A549 (cell line): Measurements from ENCODE around the gene MAP3K15. TPM values are rescaled to one million over a fixed set of nuclear protein-coding genes. Genes with fewer than 3 reads are reported as not detected.

Experiments
- ATAC-seq, 2 experiments: fragments of 200-7000 bp in 1 of 2; fragments of >200 bp in 1 of 2; cut with Nextera tagmentation in 1 of 2; cut with Tn5 transposase in 1 of 2; 3 replicates each; pipeline versions ENCODE4 v1.8.0 to v1.9.1; 2018 to 2020; ENCODE audit warnings: mild to moderate bottlenecking in 1 of 2, moderate library complexity in 1 of 2
- CTCF ChIA-PET: fragments of 300-600 bp; sonication (Branson Sonifier 250); formaldehyde crosslinking; extraction: SDS; loops from one replicate; lab custom pipeline; 2021; ENCODE audit warnings: antibody characterized with exemption, inconsistent platforms; lab: Yijun Ruan, JAX
- POLR2A ChIA-PET: fragments of 350-600 bp; formaldehyde crosslinking; extraction: SDS; loops from one replicate; lab custom pipeline; 2021; ENCODE audit warnings: antibody characterized with exemption, inconsistent platforms; lab: Yijun Ruan, JAX
- DNase-seq, 2 experiments: peaks; one replicate each; pipeline versions ENCODE4 v3.0.0 to v3.0.0-alpha.2; 2011 to 2016; ENCODE audit warnings: low read depth in 1 of 2, low spot score in 1 of 2
- FAIRE-seq: peaks from 2 replicates; lab custom pipeline; 2011; peaks lifted over from hg19 to GRCh38; lab: Jason Lieb, UNC
- H3K27ac ChIP-seq, 2 experiments: fragments of >200 bp; sonication (Bioruptor Twin); formaldehyde crosslinking; 3 replicates each; pipeline ENCODE4 v1.5.1; 2016 to 2017
- H3K4me1 ChIP-seq: fragments of >200 bp; sonication (Bioruptor Twin); formaldehyde crosslinking; 3 replicates; pipeline ENCODE4 v1.6.1; 2016
- H3K4me2 ChIP-seq: fragments of >200 bp; sonication (Bioruptor Twin); formaldehyde crosslinking; 3 replicates; pipeline ENCODE4 v1.6.1; 2016
- H3K4me3 ChIP-seq: fragments of >200 bp; sonication (Bioruptor Twin); formaldehyde crosslinking; 3 replicates; pipeline ENCODE4 v1.5.1; 2016
- H3K9me3 ChIP-seq: fragments of >200 bp; sonication (Bioruptor Twin); formaldehyde crosslinking; 3 replicates; pipeline ENCODE4 v1.6.1; 2016
- BCL3 ChIP-seq: fragments of >200 bp; sonication (Bioruptor Twin); formaldehyde crosslinking; IDR thresholded peaks from 3 replicates; pipeline ENCODE4 v1.6.1; 2016
- CHD2 ChIP-seq: fragments of 150-350 bp; IDR thresholded peaks from 2 replicates; pipeline ENCODE4 v1.6.1; 2014; ENCODE audit warnings: low read length; ENCODE audit not compliant: partially characterized antibody
- CHD4 ChIP-seq: fragments of 200-600 bp; sonication (generic); IDR thresholded peaks from 2 replicates; pipeline ENCODE4 v1.6.1; 2016; ENCODE audit warnings: antibody characterized with exemption, mild to moderate bottlenecking, borderline replicate concordance
- ELK1 ChIP-seq: fragments of 150-350 bp; IDR thresholded peaks from 2 replicates; pipeline ENCODE4 v1.6.1; 2014; ENCODE audit warnings: low read depth, mild to moderate bottlenecking, low read length
- EP300 ChIP-seq, 2 experiments: fragments of >200 bp; sonication (Bioruptor Twin); formaldehyde crosslinking; IDR thresholded peaks; 2 replicates in 1 of 2; 3 replicates in 1 of 2; pipeline ENCODE4 v1.6.1; 2016 to 2017
- GATA3 ChIP-seq: IDR thresholded peaks from 2 replicates; pipeline ENCODE4 v1.6.1; 2012; ENCODE audit warnings: borderline replicate concordance
- HMGXB4 ChIP-seq: fragments of 250-450 bp; sonication (Bioruptor Pico); IDR thresholded peaks from 2 replicates; pipeline ENCODE4 v1.5.0; 2021; ENCODE audit warnings: mild to moderate bottlenecking, moderate library complexity, borderline replicate concordance
- HOXB5 ChIP-seq: fragments of 250-450 bp; sonication (Bioruptor Pico); IDR thresholded peaks from 2 replicates; pipeline ENCODE4 v1.5.0; 2020; ENCODE audit warnings: mild to moderate bottlenecking, moderate library complexity
- JUN ChIP-seq, 2 experiments: fragments of >200 bp; sonication (Bioruptor Twin); formaldehyde crosslinking; IDR thresholded peaks; 2 replicates in 1 of 2; 3 replicates in 1 of 2; pipeline ENCODE4 v1.6.1; 2016 to 2017
- MAFK ChIP-seq: fragments of 450-650 bp; IDR thresholded peaks from 2 replicates; pipeline ENCODE4 v1.6.1; 2014; ENCODE audit not compliant: partially characterized antibody
- MAZ ChIP-seq: fragments of 150-350 bp; IDR thresholded peaks from 2 replicates; pipeline ENCODE4 v1.6.1; 2014; ENCODE audit warnings: antibody characterized with exemption, low read depth, low read length, borderline replicate concordance
- MYC ChIP-seq: IDR thresholded peaks from 2 replicates; pipeline ENCODE4 v1.6.1; 2012; ENCODE audit warnings: mild to moderate bottlenecking, inconsistent platforms, low read length, improper control_type of control experiment, borderline replicate concordance
- NR3C1 ChIP-seq: fragments of >200 bp; sonication (Bioruptor Twin); formaldehyde crosslinking; IDR thresholded peaks from 3 replicates; pipeline ENCODE4 v1.6.1; 2017
- PBX3 ChIP-seq: IDR thresholded peaks from 2 replicates; pipeline ENCODE4 v1.6.1; 2012
- POLR2AphosphoS2 ChIP-seq: conservative IDR thresholded peaks from 2 replicates; pipeline ENCODE4 v1.6.1; 2012; ENCODE audit warnings: low read length, improper control_type of control experiment, inconsistent platforms
- RAD21 ChIP-seq, 2 experiments: fragments of >200 bp in 1 of 2; sonication (Bioruptor Twin) in 1 of 2; formaldehyde crosslinking in 1 of 2; IDR thresholded peaks in 1 of 2; conservative IDR thresholded peaks in 1 of 2; 2 replicates in 1 of 2; 3 replicates in 1 of 2; pipeline ENCODE4 v1.6.1; 2012 to 2018; ENCODE audit warnings: inconsistent platforms in 1 of 2
- REST ChIP-seq: fragments of 200-600 bp; sonication (generic); IDR thresholded peaks from 2 replicates; pipeline ENCODE4 v1.6.1; 2016; ENCODE audit warnings: antibody characterized with exemption, mild to moderate bottlenecking, moderate library complexity
- RFX5 ChIP-seq: fragments of 450-650 bp; IDR thresholded peaks from 2 replicates; pipeline ENCODE4 v1.7.1; 2014; ENCODE audit warnings: antibody characterized with exemption, mild to moderate bottlenecking, moderate library complexity
- SMC3 ChIP-seq: fragments of >200 bp; sonication (Bioruptor Twin); formaldehyde crosslinking; IDR thresholded peaks from 3 replicates; pipeline ENCODE4 v1.6.1; 2018; ENCODE audit warnings: inconsistent platforms
- TFCP2L1 ChIP-seq: fragments of 250-450 bp; sonication (Bioruptor Pico); IDR thresholded peaks from 2 replicates; pipeline ENCODE4 v1.5.0; 2021; ENCODE audit warnings: mild to moderate bottlenecking
- ZSCAN20 ChIP-seq: fragments of 250-450 bp; sonication (Bioruptor Pico); IDR thresholded peaks from 2 replicates; pipeline ENCODE4 v1.8.0; 2022; ENCODE audit warnings: mild to moderate bottlenecking, moderate library complexity
- WGBS: methylation state at CpG from one replicate; pipeline ENCODE4 v1.1.6; 2017; ENCODE audit errors: missing lambda C conversion rate; 5-methylcytosine and 5-hydroxymethylcytosine counted together
- polyA plus RNA-seq, 4 experiments: library from polyadenylated mRNA; depleted of rRNA in 3 of 4; stranded (reverse); fragments of >200 nt; fragmentation: RNase III in 1 of 4; extraction: RNeasy Plus Mini Kit Qiagen cat#74134 plus additional on column Dnase treatment in 1 of 4; gene quantifications; 2 replicates in 3 of 4; 3 replicates in 1 of 4; pipeline ENCODE4 v1.2.3, GENCODE V29; 2011 to 2017

Gene MAP3K15
- polyA plus RNA-seq, 2 of the 4 experiments (the other 2 are of a cell fraction): 2.3 to 5.7 TPM

- H3K27ac ChIP-seq: peak overlapping the region; percentile 82 to 95; a peak in 4 of 6 replicates
- H3K4me3 ChIP-seq: peak overlapping the region; percentile 86
- 2% methylated on average over 7 of the region's 10 CpGs for WGBS
- no peak for ATAC-seq
- H3K4me2 ChIP-seq: peak overlapping the region; percentile 96
- FAIRE-seq: no peak
- peaks cover 20% of the 10 kb centered on the region for H3K4me1 ChIP-seq
- POLR2A ChIA-PET: no interaction called here
- TF ChIP-seq POLR2AphosphoS2 (no peak), HMGXB4 (CRISPR knock-in tag) (no peak), TFCP2L1 (CRISPR knock-in tag) (no peak), CHD2 (no peak), REST (no peak), RAD21 (conservative IDR thresholded peaks at IDR 0.05 in 1 of 2, IDR thresholded peaks at IDR 0.05 in 1 of 2) (no peak), SMC3 (no peak), BCL3 (no peak), MYC (no peak), MAZ (no peak)
- H3K9me3 ChIP-seq: no peaks in the 10 kb centered on the region
- CTCF ChIA-PET: interaction anchor here (0.8 to 1.2 kb wide), 2 partner anchors 10 to 413 kb away, joined by 4 read pairs; no protein-coding TSS in a partner anchor
- DNase-seq: no peak
Observed at GRCh38 chrX:19344661-19345060, 170.6 kb downstream of the MAP3K15 start.

- Histone ChIP-seq H3K4me3 (peak within 1 kb of the TSS; percentile 86), H3K9me3 (no peaks in the 10 kb centered on the region), H3K4me1 (peaks cover 20% of the 10 kb centered on the region), H3K4me2 (peak within 1 kb of the TSS; percentile 96), H3K27ac (peak within 1 kb of the TSS; percentile 82 to 95)
- ATAC-seq (peak; percentile 92 to 95), FAIRE-seq (no peak), DNase-seq (peak; percentile 77 to 94)
- ChIA-PET CTCF (interaction anchor here (2.0 kb wide), 1 partner anchor 10 kb away, joined by 12 read pairs; no protein-coding TSS in a partner anchor), POLR2A (no interaction called here)
- under 1% methylated on average over 17 of the region's 81 CpGs for WGBS
- TF ChIP-seq GATA3 (0 out of 2 replicates have a peak, but pooled peaks have one; percentile 20), MYC (no peak), BCL3 (peak; percentile 53; the same call in 1 of the 3 replicates), RFX5 (no peak), CHD4 (no peak), MAFK (no peak), HOXB5 (CRISPR knock-in tag) (no peak), EP300 (IDR thresholded peaks at IDR 0.05) (no peak), ELK1 (no peak), JUN (IDR thresholded peaks at IDR 0.05) (peak in 1 of 2 experiments; percentile 50; a peak in 1 of 5 replicates), PBX3 (no peak), ZSCAN20 (no peak), RAD21 (conservative IDR thresholded peaks at IDR 0.05 in 1 of 2, IDR thresholded peaks at IDR 0.05 in 1 of 2) (no peak), HMGXB4 (CRISPR knock-in tag) (no peak), NR3C1 (no peak)
Observed at GRCh38 chrX:19343535-19344408, 171.5 kb downstream of the MAP3K15 start, which contains the start of gene PDHA1. TSS of gene PDHA1 (plus strand) at chrX:19343927. CDS start at chrX:19344038, 111 bp downstream.
